Cardiac ventricle fibroblast (primary cell): Measurements from ENCODE around the gene SH3RF3. TPM values are rescaled to one million over a fixed set of nuclear protein-coding genes. Genes with fewer than 3 reads are reported as not detected.

Experiments used
- total RNA-seq: library from RNA; depleted of rRNA; stranded (reverse); fragments of >200 nt; gene quantifications from 2 replicates; pipeline ENCODE4 v1.2.3, GENCODE V29; 2015

Gene SH3RF3
- 5.4 and 5.6 TPM in 2 replicates for total RNA-seq

GRCh38 chr2:109128616-109129355 is at the start of gene SH3RF3:
SH3RF3 (plus strand) TSS chr2:109129205.

Other genes starting within 250 kb of the SH3RF3 start
- gene EDAR, start 140.0 kb upstream of the SH3RF3 start, total RNA-seq = not detected in 2 replicates